ENCODE data around the gene PALD1.

Gene PALD1

DNA sequence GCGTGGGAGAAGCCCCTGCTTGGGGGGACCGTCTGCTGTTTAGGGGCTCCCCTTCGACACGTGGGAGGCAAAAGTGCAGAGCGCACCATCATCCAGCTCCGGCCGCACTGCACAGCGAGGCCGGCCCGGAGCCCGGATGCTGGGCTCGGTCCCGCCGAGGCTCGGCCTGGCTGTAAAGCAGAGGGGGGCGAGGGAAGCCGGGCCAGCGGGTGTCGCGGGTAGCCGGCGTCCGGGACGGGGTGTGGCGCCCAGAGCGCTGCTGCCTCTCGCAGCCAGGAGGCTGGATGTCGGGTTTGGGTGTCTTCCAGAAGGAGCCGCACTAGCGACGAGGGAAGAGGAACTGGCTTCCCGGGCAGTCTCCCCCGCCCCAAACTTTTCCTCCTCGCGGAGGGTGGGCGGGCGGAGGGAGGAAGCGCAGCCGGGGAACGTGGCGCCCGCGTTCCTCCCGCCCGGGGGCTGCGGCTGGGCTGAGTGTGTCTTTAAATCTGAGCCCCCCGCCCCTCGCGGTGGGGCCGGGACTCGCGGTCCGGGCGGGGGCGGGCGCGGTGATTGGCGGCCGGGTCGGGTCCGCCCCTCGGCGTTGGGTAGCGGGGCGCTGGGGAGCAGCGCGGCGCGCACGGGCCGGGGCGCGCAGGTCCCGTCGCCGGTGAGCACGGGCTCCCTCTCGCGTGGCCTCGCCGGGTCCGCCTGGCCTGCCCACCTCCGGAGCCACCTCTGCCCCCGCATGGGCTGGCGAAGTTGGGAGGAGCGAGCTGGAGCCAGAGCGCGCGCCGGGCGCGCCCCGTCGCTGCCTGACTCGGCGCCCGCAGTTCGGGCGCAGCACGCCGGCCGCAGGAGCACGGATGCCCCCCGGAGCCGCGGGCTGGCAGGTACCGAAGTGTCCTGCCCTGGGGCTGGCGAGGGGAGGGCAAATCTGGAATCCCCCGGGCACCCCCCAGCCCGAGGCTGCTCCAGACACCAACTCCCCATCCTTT, at the start of gene PALD1:
Gene PALD1, plus strand, starts transcription at position 577 of the 974 bp plus-strand sequence. CDS start 47,185 bp downstream, outside the sequence.
- H2AFZ ChIP-seq (ENCODE audit: low read depth), result peak within 1 kb of the TSS; percentile 54

DNA sequence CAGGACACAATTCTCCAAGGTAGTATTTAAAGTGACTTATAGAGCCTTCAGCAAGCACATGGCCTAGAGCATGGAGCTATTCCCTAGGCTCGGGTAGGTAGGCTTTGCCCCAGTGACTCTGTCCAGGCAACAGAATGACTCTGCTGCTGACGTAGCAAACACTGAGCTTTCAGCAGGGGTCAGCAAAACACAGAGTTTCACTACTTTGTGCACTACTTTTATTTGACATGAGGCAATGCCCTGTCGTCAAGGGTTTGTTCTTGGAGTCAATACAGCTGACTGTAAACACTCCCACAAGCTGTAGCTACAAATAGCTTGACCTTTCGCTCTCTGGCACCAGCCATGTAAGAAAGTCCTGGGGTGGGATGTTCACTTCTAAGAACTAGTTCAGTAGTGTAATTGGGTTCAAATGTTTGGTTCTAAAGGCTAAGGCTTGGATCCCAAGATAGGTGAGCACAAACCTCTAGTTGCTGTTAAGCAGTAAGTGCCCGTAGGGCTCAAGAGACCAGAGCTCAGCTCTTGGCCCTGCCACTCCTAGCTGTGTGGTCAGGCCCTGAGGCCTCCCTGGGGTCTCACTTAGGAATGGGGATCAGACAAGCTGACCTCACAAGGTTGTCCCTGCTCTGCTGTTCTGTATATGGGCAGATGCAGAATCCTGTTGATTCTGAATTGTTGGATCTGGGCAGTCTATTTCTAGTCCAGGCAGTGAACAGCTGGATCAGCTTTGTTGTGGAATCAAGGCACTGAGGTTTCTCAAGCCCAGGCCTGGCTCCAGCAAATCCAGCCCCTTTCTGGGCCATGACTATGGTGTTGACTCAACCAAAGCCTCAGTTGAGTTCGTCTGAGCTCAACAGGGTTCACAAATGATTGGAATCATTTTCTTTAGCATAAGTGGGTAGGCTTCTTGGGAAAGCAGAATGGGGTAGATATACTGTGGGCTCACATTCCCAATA, 47.8 kb upstream of the PALD1 start:
- Histone ChIP-seq H2AFZ (ENCODE audit: low read depth) (no peak overlapping the region), H3K4me1 (ENCODE audit: low read depth, poor library complexity, severe bottlenecking) (peaks cover 20% of the 10 kb centered on the region), H3K4me3 (IDR thresholded peaks at IDR 0.05; ENCODE audit: insufficient read depth, low read depth, low read length) (no peak overlapping the region), H3K4me2 (peak overlapping the region; percentile 22; the same call in 1 of the 2 replicates), H3K36me3 (ENCODE audit: insufficient read depth) (no peaks in the 10 kb centered on the region), H3K27me3 (ENCODE audit: insufficient read depth, low read depth) (no peaks in the 10 kb centered on the region), H4K20me1 (ENCODE audit: insufficient read depth) (no peaks in the 10 kb centered on the region), H3K9ac (peak overlapping the region; percentile 14; the same call in 1 of the 2 replicates), H3K79me2 (ENCODE audit: insufficient read depth, low read depth) (no peaks in the 10 kb centered on the region), H3K27ac (peak overlapping the region; percentile 52)
- TF ChIP-seq CTCF (conservative IDR thresholded peaks at IDR 0.05; ENCODE audit: low read depth, low read length), result no peak

More for the DNA sequence above, at the start of gene PALD1:
- Histone ChIP-seq H3K4me1 (ENCODE audit: low read depth, poor library complexity, severe bottlenecking) (no peaks in the 10 kb centered on the region), H3K4me2 (peak within 1 kb of the TSS; percentile 29; the same call in 1 of the 2 replicates), H3K9ac (no peak within 1 kb of the TSS; the same call in 1 of the 2 replicates), H3K79me2 (ENCODE audit: insufficient read depth, low read depth) (no peaks in the 10 kb centered on the region), H3K27me3 (ENCODE audit: insufficient read depth, low read depth) (no peaks in the 10 kb centered on the region; the same call in 1 of the 2 replicates), H3K4me3 (IDR thresholded peaks at IDR 0.05; ENCODE audit: insufficient read depth, low read depth, low read length) (no peak within 1 kb of the TSS), H3K27ac (no peak within 1 kb of the TSS), H3K36me3 (ENCODE audit: insufficient read depth) (no peaks in the 10 kb centered on the region), H4K20me1 (ENCODE audit: insufficient read depth) (no peaks in the 10 kb centered on the region)
- no peak for TF ChIP-seq CTCF (conservative IDR thresholded peaks at IDR 0.05; ENCODE audit: low read depth, low read length)

- H3K27me3 ChIP-seq (ENCODE audit: insufficient read depth, low read depth), result no peaks in the 10 kb centered on the region
- no peaks in the 10 kb centered on the region for H3K79me2 ChIP-seq (ENCODE audit: insufficient read depth, low read depth)
- H3K4me1 ChIP-seq (ENCODE audit: low read depth, poor library complexity, severe bottlenecking), result peaks cover 20% of the 10 kb centered on the region
- H4K20me1 ChIP-seq (ENCODE audit: insufficient read depth), result no peaks in the 10 kb centered on the region
- H3K4me2 ChIP-seq, result no peak overlapping the region
- no peak overlapping the region for H3K27ac ChIP-seq
- TF ChIP-seq CTCF (conservative IDR thresholded peaks at IDR 0.05; ENCODE audit: low read depth, low read length), result no peak
- H3K4me3 ChIP-seq (IDR thresholded peaks at IDR 0.05; ENCODE audit: insufficient read depth, low read depth, low read length), result no peak overlapping the region
- H3K36me3 ChIP-seq (ENCODE audit: insufficient read depth), result no peaks in the 10 kb centered on the region
- H3K9ac ChIP-seq, result no peak overlapping the region
- H2AFZ ChIP-seq (ENCODE audit: low read depth), result no peak overlapping the region
Observed at GRCh38 chr10:70432101-70432500, 46.5 kb upstream of the PALD1 start.

- Histone ChIP-seq H3K4me1 (ENCODE audit: low read depth, poor library complexity, severe bottlenecking) (peaks cover 20% of the 10 kb centered on the region), H3K4me3 (IDR thresholded peaks at IDR 0.05; ENCODE audit: insufficient read depth, low read depth, low read length) (no peak overlapping the region), H3K36me3 (ENCODE audit: insufficient read depth) (no peaks in the 10 kb centered on the region), H3K4me2 (no peak overlapping the region), H3K9ac (no peak overlapping the region), H3K27ac (no peak overlapping the region), H2AFZ (ENCODE audit: low read depth) (no peak overlapping the region), H4K20me1 (ENCODE audit: insufficient read depth) (no peaks in the 10 kb centered on the region), H3K27me3 (ENCODE audit: insufficient read depth, low read depth) (no peaks in the 10 kb centered on the region), H3K79me2 (ENCODE audit: insufficient read depth, low read depth) (no peaks in the 10 kb centered on the region)
- TF ChIP-seq CTCF (conservative IDR thresholded peaks at IDR 0.05; ENCODE audit: low read depth, low read length), result no peak
Observed at GRCh38 chr10:70432561-70433263, 45.9 kb upstream of the PALD1 start.

Measured in KMS-11 (cell line).